GM19099 (cell line): Measurements from ENCODE around the gene NEO1.

Experiments
- POLR2A ChIP-seq: IDR thresholded peaks from 3 replicates; pipeline ENCODE4 v1.6.1; 2011; ENCODE audit warnings: low read depth; ENCODE audit not compliant: insufficient read length; ENCODE audit errors: extremely low read depth

The NEO1 gene

GRCh38 chr15:73171711-73172110 lies 119.4 kb downstream of the NEO1 start:
- TF ChIP-seq POLR2A: no peak

GRCh38 chr15:73172508-73172907 lies 120.2 kb downstream of the NEO1 start:
- no peak for TF ChIP-seq POLR2A

GRCh38 chr15:73174171-73174570 lies 121.9 kb downstream of the NEO1 start:
- no peak for TF ChIP-seq POLR2A

GRCh38 chr15:73175382-73175781 lies 123.1 kb downstream of the NEO1 start:
- TF ChIP-seq POLR2A: no peak

GRCh38 chr15:73176598-73176997 lies 124.3 kb downstream of the NEO1 start:
- no peak for TF ChIP-seq POLR2A

GRCh38 chr15:73183071-73183470 lies 130.8 kb downstream of the NEO1 start:
- no peak for TF ChIP-seq POLR2A

- no peak for TF ChIP-seq POLR2A
Observed at GRCh38 chr15:73190189-73190601, 137.9 kb downstream of the NEO1 start.

- TF ChIP-seq POLR2A: no peak
Observed at GRCh38 chr15:73195166-73195565, 142.9 kb downstream of the NEO1 start.

- no peak for TF ChIP-seq POLR2A
Observed at GRCh38 chr15:73196113-73196512, 143.8 kb downstream of the NEO1 start.

GRCh38 chr15:73200339-73200738 lies 148.1 kb downstream of the NEO1 start:
- no peak for TF ChIP-seq POLR2A

- no peak for TF ChIP-seq POLR2A
Observed at GRCh38 chr15:73210630-73211029, 158.4 kb downstream of the NEO1 start.

- no peak for TF ChIP-seq POLR2A
Observed at GRCh38 chr15:73212424-73212823, 160.2 kb downstream of the NEO1 start.

- no peak for TF ChIP-seq POLR2A
Observed at GRCh38 chr15:73225358-73226015, 173.2 kb downstream of the NEO1 start.

GRCh38 chr15:73226093-73226814 lies 174.0 kb downstream of the NEO1 start:
- no peak for TF ChIP-seq POLR2A

- no peak for TF ChIP-seq POLR2A
Observed at GRCh38 chr15:73227433-73228056, 175.3 kb downstream of the NEO1 start.

GRCh38 chr15:73228128-73228646 lies 175.9 kb downstream of the NEO1 start:
- TF ChIP-seq POLR2A: no peak
